CD4-positive, alpha-beta T cell treated with Interleukin-15 for 1 hour (primary cell): ENCODE data around the gene TCF23.

ENCODE experiments used
- DNase-seq: peaks from one replicate; pipeline ENCODE4 v3.0.0-alpha.2; 2020

Gene TCF23

GRCh38 chr2:27128668-27129571 is 19.9 kb upstream of the TCF23 start:
- DNase-seq: no peak

GRCh38 chr2:27130396-27130795 is 18.4 kb upstream of the TCF23 start:
- no peak for DNase-seq

- no peak for DNase-seq
Measured at GRCh38 chr2:27131429-27131828, 17.4 kb upstream of the TCF23 start.

- DNase-seq: no peak
Measured at GRCh38 chr2:27133195-27133875, 15.5 kb upstream of the TCF23 start.

GRCh38 chr2:27133905-27134780 is 14.7 kb upstream of the TCF23 start, which contains the start of gene PREB:
TSS of gene PREB (minus strand) at chr2:27134636. CDS start at chr2:27134421, 215 bp downstream.
- peak; percentile 97 for DNase-seq

GRCh38 chr2:27134781-27135477 is 13.9 kb upstream of the TCF23 start:
- DNase-seq: no peak

- no peak for DNase-seq
Measured at GRCh38 chr2:27135478-27135955, 13.3 kb upstream of the TCF23 start.

GRCh38 chr2:27136751-27137150 is 12.1 kb upstream of the TCF23 start:
- no peak for DNase-seq

GRCh38 chr2:27137322-27137935 is 11.4 kb upstream of the TCF23 start:
- no peak for DNase-seq

GRCh38 chr2:27138111-27138510 is 10.7 kb upstream of the TCF23 start:
- no peak for DNase-seq

GRCh38 chr2:27139310-27139709 is 9.5 kb upstream of the TCF23 start, which contains the start of gene PRR30:
TSS of gene PRR30 (minus strand) at chr2:27139410. CDS start at chr2:27138329, 1,081 bp downstream.
- DNase-seq: no peak

- DNase-seq: no peak
Measured at GRCh38 chr2:27143285-27143684, 5.5 kb upstream of the TCF23 start.

- DNase-seq: no peak
Measured at GRCh38 chr2:27145682-27146081, 3.1 kb upstream of the TCF23 start.

- no peak for DNase-seq
Measured at GRCh38 chr2:27147935-27148334, 869 bp upstream of the TCF23 start.

- no peak for DNase-seq
Measured at GRCh38 chr2:27149570-27150405, 984 bp downstream of the TCF23 start.

- DNase-seq: no peak
Measured at GRCh38 chr2:27150639-27151230, 1.9 kb downstream of the TCF23 start.

GRCh38 chr2:27152102-27152795 is 3.4 kb downstream of the TCF23 start:
- no peak for DNase-seq

- DNase-seq: no peak
Measured at GRCh38 chr2:27152796-27153464, 4.1 kb downstream of the TCF23 start.

- no peak for DNase-seq
Measured at GRCh38 chr2:27154488-27154887, 5.7 kb downstream of the TCF23 start.
